Kidney (tissue), 14 donors: ENCODE measurements around the gene SPEM3. TPM values are rescaled to one million over a fixed set of nuclear protein-coding genes. Genes with fewer than 3 reads are reported as not detected.
A peak's percentile ranks its signal among the peaks of the same experiment; 100 is the strongest.

Experiments used
- DNase-seq, 5 donors: peaks; one replicate each; pipeline ENCODE4 v3.0.0-alpha.2; 2013 to 2020
- FAIRE-seq: peaks from 2 replicates; lab custom pipeline; 2012; peaks lifted over from hg19 to GRCh38; lab: Jason Lieb, UNC
- H3K27ac ChIP-seq, 2 donors: one replicate each; pipeline ENCODE4 v1.7.0; 2013; ENCODE audit warnings: low read depth in 2 of 2, low read length in 2 of 2, inconsistent platforms in 1 of 2
- H3K27me3 ChIP-seq: one replicate; pipeline ENCODE4 v1.7.1; 2013; ENCODE audit warnings: low read length, inconsistent platforms; ENCODE audit not compliant: control insufficient read depth, insufficient read depth
- H3K36me3 ChIP-seq, 3 donors: one replicate each; pipeline versions ENCODE4 v1.7.0 to v1.7.1; 2013; ENCODE audit warnings: low read length in 3 of 3, control low read depth in 1 of 3, inconsistent platforms in 1 of 3; ENCODE audit not compliant: insufficient read depth in 3 of 3, control insufficient read depth in 2 of 3
- H3K4me1 ChIP-seq, 3 donors: one replicate each; pipeline versions ENCODE4 v1.7.0 to v1.7.1; 2013; ENCODE audit warnings: low read length in 3 of 3, inconsistent platforms in 1 of 3, low read depth in 1 of 3; ENCODE audit not compliant: control insufficient read depth in 2 of 3, insufficient read depth in 2 of 3
- H3K4me3 ChIP-seq, 3 donors: one replicate each; pipeline versions ENCODE4 v1.7.0 to v1.8.1; 2013; ENCODE audit warnings: low read length in 3 of 3, control low read depth in 1 of 3, inconsistent platforms in 1 of 3
- H3K9ac ChIP-seq, 3 donors: one replicate each; pipeline versions ENCODE4 v1.7.0 to v1.7.1; 2013; ENCODE audit warnings: low read length in 3 of 3, control low read depth in 1 of 3, inconsistent platforms in 1 of 3
- H3K9me3 ChIP-seq, 3 donors: one replicate each; pipeline versions ENCODE4 v1.7.0 to v1.7.1; 2013; ENCODE audit warnings: low read length in 3 of 3, control low read depth in 1 of 3, inconsistent platforms in 1 of 3; ENCODE audit not compliant: control insufficient read depth in 2 of 3, insufficient read depth in 1 of 3
- intact Hi-C: fragments of 100-400 bp; cut with DNase I; formaldehyde crosslinking; loops from one replicate; pipeline ENCODE4 v1.11.1; 2022
- polyA plus RNA-seq: library from polyadenylated mRNA; stranded (reverse); fragments of 350-450 nt; fragmentation: Illumina TruSeq; extraction: RNeasy Lipid Tissue Mini Kit (QIAGEN cat#74804); gene quantifications from one replicate; pipeline ENCODE4 v1.2.3, GENCODE V29; 2014; ENCODE audit warnings: low read depth, low replicate concordance; ENCODE audit not compliant: insufficient read depth
- total RNA-seq: library from RNA; stranded (reverse); fragmentation: NEBNext Ultra II Directional; extraction: Animal tissue kit (Norgen Biotek cat#: 25700); gene quantifications from one replicate; pipeline ENCODE4 v1.2.1, GENCODE V29; 2021
- TF ChIP-seq, protein P1 (sequence below): IDR thresholded peaks from 3 replicates; pipeline ENCODE4 v1.5.1; 2012; ENCODE audit warnings: mild to moderate bottlenecking, moderate library complexity, borderline replicate concordance; ENCODE audit not compliant: insufficient read depth; ENCODE audit errors: extremely low read depth
- donor health status: control.
- donor health status: control.
- donor health status: control.
- donor health status: control.
- donor health status: control.
- donor health status: DM: yes; HTN: yes; CAD: no.
- donor health status: Normal renal cell carcinoma (clear cell type).

Gene SPEM3
- total and polyA plus RNA-seq, 2 donors from 2014 or later = not detected

DNA sequence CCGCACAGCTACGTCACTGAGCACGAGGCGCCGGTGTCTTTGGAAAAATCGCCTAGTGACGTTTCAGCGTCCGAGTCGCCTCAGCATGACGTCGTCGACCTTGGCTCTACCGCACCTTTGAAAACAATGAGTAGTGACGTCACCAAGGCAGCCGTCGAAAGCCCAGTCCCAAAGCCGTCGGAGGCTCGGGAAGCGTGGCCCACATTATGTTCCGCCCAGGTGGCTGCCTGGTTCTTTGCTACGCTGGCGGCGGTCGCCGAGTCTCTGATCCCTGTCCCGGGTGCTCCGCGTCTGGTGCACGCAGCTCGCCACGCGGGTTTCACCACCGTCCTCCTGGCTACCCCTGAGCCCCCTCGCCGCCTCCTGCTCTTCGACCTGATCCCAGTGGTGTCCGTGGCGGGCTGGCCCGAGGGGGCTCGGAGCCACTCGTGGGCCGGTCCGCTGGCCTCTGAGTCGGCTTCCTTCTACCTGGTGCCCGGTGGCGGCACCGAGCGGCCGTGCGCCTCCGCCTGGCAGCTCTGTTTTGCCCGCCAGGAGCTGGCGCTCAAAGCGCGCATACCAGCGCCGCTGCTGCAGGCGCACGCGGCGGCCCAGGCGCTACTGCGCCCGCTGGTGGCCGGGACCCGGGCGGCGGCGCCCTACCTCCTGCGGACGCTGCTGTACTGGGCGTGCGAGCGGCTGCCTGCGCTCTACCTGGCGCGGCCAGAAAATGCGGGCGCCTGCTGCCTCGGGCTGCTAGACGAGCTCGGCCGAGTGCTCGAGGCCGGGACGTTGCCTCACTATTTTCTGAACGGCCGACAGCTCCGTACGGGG is 8.1 kb downstream of the SPEM3 start:
- peaks cover 0 to 26% (median 5%) of the 10 kb centered on the region in 3 donors for H3K4me1 ChIP-seq
- peak; percentile 87 to 94 (median 91) for DNase-seq

DNA sequence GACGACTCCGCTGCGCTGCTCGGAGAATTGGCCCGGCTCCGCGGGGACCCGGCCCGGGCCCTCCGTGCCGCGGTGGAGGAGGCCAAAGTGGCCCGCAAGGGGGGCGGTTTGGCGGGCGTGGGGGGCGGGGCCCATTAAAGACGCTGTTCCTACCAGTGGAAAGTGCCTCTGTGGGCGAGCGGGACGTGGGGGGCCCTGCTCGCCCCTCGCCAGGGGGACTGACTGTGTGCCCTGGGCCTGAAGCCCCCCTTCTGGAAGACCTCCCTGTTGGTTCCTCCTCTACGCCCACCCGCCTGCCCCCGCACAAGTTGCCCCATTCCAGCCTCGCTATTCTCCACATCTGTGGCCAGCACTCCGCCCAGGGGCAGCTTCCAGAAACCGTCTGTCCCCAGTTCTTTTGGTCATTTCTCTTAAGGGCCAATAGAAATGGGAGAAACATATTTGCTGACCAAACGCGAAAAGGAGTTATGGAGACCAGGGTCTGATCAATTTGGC is 8.8 kb downstream of the SPEM3 start:
- Histone ChIP-seq H3K4me1 (peaks cover 0 to 26% (median 5%) of the 10 kb centered on the region in 3 donors), H3K27ac (peak overlapping the region; percentile 37 to 86), H3K27me3 (peaks cover 7% of the 10 kb centered on the region), H3K9ac (peak overlapping the region in 2 of 3 donors; percentile 26 to 48), H3K9me3 (no peaks in the 10 kb centered on the region), H3K36me3 (no peaks in the 10 kb centered on the region), H3K4me3 (peak overlapping the region; percentile 42 to 79 (median 52))
- intact Hi-C loops = no loop called here
- TF ChIP-seq, protein P1, sequence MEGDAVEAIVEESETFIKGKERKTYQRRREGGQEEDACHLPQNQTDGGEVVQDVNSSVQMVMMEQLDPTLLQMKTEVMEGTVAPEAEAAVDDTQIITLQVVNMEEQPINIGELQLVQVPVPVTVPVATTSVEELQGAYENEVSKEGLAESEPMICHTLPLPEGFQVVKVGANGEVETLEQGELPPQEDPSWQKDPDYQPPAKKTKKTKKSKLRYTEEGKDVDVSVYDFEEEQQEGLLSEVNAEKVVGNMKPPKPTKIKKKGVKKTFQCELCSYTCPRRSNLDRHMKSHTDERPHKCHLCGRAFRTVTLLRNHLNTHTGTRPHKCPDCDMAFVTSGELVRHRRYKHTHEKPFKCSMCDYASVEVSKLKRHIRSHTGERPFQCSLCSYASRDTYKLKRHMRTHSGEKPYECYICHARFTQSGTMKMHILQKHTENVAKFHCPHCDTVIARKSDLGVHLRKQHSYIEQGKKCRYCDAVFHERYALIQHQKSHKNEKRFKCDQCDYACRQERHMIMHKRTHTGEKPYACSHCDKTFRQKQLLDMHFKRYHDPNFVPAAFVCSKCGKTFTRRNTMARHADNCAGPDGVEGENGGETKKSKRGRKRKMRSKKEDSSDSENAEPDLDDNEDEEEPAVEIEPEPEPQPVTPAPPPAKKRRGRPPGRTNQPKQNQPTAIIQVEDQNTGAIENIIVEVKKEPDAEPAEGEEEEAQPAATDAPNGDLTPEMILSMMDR = no peak
- FAIRE-seq (no peak), DNase-seq (peak in 1 of 5 donors; percentile 81)

More for the DNA sequence above, 8.1 kb downstream of the SPEM3 start:
- H3K27me3 ChIP-seq = peaks cover 7% of the 10 kb centered on the region
- no peaks in the 10 kb centered on the region for H3K36me3 ChIP-seq
- H3K4me3 ChIP-seq = peak overlapping the region; percentile 21 to 79 (median 78)
- intact Hi-C loops = no loop called here
- H3K9me3 ChIP-seq = no peaks in the 10 kb centered on the region
- FAIRE-seq = no peak
- H3K9ac ChIP-seq = peak overlapping the region in 2 of 3 donors; percentile 24 to 32
- peak overlapping the region; percentile 78 to 86 for H3K27ac ChIP-seq
- TF ChIP-seq, protein P1 = peak; percentile 93

DNA sequence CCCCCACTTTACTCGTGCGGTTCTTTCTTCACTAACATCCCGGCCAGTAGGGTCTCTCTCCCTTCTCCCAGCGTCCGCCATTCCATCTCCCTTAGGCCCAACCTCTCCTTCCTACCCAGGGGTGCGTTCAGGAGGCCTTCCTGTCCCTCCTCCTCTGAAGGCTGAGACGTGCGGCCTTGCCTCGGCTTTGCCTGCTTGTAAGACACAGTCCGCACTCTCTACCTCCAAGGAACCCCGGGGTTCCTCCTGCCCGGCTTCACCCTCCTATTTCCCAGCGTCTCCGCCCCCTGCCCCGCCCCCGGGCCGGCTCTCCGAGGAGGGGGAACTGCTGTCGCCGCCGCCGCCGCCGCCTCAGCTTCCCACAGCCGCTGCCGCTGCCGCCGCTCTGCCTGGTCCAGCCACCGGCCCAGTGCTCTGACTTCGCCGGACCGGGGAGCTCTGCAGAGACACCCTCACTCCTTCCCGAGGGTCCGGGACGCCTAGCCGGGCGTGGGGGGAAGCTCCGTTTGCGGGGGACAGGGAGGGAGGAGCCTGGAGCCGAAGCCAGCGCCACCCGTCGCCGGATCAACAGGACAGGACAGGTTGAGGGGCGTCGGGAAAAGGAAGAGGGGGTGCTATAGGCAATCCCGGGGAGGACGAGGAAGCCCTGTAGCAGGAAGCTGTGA is 9.4 kb downstream of the SPEM3 start:
- Histone ChIP-seq H3K4me1 (peaks cover 0 to 26% (median 5%) of the 10 kb centered on the region in 3 donors), H3K27ac (peak overlapping the region; percentile 53 to 86), H3K4me3 (peak overlapping the region; percentile 42 to 79 (median 52)), H3K36me3 (no peaks in the 10 kb centered on the region), H3K9me3 (no peaks in the 10 kb centered on the region), H3K27me3 (peaks cover 7% of the 10 kb centered on the region), H3K9ac (peak overlapping the region; percentile 26 to 48 (median 29))
- DNase-seq = peak; percentile 62 to 90 (median 80)
- no peak for FAIRE-seq
- TF ChIP-seq, protein P1 = no peak
- intact Hi-C loops = no loop called here
